Nephron (organoid): ENCODE data around the gene APBA1.

Source experiments
- H3K27ac Mint-ChIP-seq, 3 experiments: 2 replicates each; pipeline ENCODE4 v1.8.0; 2020; ENCODE audit warnings: mixed read lengths in 3 of 3, mild to moderate bottlenecking in 2 of 3, moderate library complexity in 1 of 3
- H3K27me3 Mint-ChIP-seq: 2 replicates; pipeline ENCODE4 v1.8.0; 2021; ENCODE audit warnings: low read depth, mild to moderate bottlenecking, moderate library complexity, mixed read lengths
- H3K36me3 Mint-ChIP-seq: 2 replicates; pipeline ENCODE4 v1.8.0; 2020; ENCODE audit warnings: low read depth, mixed read lengths
- H3K4me1 Mint-ChIP-seq: 2 replicates; pipeline ENCODE4 v1.8.0; 2020; ENCODE audit warnings: mixed read lengths
- H3K4me3 Mint-ChIP-seq, 3 experiments: 2 replicates each; pipeline ENCODE4 v1.8.0; 2020; ENCODE audit warnings: mild to moderate bottlenecking in 3 of 3, mixed read lengths in 3 of 3, moderate library complexity in 2 of 3
- H3K9me3 Mint-ChIP-seq: 2 replicates; pipeline ENCODE4 v1.8.0; 2020; ENCODE audit warnings: mixed read lengths
- TF ChIP-seq, protein P1 (sequence below), 3 experiments: fragments of 200-600 bp; sonication (generic); IDR thresholded peaks; one replicate each; pipeline ENCODE4 v1.5.0; 2021; ENCODE audit warnings: antibody characterized with exemption in 3 of 3; ENCODE audit not compliant: unreplicated experiment in 3 of 3

Gene APBA1

DNA sequence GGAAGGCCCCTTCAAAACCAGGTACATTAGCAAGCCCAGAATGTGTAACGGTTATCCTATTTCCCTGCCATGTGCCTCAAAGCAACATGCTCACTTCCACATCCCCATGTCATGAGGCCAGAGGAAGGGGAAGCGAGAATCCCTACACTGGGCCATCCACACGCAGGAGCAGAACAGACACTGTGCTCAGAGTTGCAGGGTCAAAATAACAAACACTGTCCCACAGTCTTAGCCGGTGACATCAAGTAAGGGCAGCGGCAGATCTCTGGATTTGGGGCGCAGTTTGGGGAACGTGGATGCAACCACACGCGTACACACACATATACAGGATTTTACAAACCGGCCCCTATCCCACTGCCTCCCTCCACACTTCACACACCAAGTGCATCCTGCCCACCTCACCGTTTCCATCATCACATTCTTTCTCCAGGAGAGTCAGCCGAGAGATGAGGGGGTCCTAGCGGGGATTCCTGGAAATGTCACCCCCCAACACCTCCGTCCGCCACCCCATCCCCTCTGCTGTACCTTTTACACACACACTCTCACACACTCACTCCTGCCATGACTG is 776 bp downstream of the APBA1 start:
- no peaks in the 10 kb centered on the region for H3K9me3 Mint-ChIP-seq
- H3K27me3 Mint-ChIP-seq: peaks cover 12% of the 10 kb centered on the region
- peak overlapping the region; percentile 80 to 89 (median 86) for H3K4me3 Mint-ChIP-seq
- TF ChIP-seq, protein P1, sequence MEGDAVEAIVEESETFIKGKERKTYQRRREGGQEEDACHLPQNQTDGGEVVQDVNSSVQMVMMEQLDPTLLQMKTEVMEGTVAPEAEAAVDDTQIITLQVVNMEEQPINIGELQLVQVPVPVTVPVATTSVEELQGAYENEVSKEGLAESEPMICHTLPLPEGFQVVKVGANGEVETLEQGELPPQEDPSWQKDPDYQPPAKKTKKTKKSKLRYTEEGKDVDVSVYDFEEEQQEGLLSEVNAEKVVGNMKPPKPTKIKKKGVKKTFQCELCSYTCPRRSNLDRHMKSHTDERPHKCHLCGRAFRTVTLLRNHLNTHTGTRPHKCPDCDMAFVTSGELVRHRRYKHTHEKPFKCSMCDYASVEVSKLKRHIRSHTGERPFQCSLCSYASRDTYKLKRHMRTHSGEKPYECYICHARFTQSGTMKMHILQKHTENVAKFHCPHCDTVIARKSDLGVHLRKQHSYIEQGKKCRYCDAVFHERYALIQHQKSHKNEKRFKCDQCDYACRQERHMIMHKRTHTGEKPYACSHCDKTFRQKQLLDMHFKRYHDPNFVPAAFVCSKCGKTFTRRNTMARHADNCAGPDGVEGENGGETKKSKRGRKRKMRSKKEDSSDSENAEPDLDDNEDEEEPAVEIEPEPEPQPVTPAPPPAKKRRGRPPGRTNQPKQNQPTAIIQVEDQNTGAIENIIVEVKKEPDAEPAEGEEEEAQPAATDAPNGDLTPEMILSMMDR (IDR thresholded peaks at IDR 0.05; ENCODE audit: unreplicated experiment in 3 of 3): no peak
- no peaks in the 10 kb centered on the region for H3K36me3 Mint-ChIP-seq
- H3K27ac Mint-ChIP-seq: peak overlapping the region; percentile 33 to 87 (median 87)
- peaks cover 33% of the 10 kb centered on the region for H3K4me1 Mint-ChIP-seq

DNA sequence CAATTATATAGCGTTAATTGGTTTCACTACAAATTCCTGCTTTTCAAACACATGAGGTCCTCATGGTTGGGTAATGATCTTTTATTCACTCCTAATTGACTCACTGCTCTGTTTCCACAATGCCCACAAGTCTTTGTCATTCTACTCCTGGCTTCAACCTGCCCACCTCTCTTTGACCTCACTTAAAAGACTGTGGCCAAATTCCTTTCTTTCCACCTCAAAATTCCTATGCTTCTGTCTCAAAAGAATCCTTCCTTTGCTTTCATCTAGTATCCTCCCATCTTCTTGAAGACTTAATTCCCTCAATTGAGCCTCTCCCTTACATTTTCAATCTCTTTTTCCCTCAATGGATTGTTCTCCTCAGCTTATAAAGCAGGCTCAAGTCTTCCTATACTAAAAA is 4.9 kb downstream of the APBA1 start:
- Mint-ChIP-seq H3K4me1 (peaks cover 18% of the 10 kb centered on the region), H3K27me3 (peaks cover 12% of the 10 kb centered on the region), H3K27ac (no peak overlapping the region), H3K4me3 (no peak overlapping the region), H3K36me3 (no peaks in the 10 kb centered on the region), H3K9me3 (no peaks in the 10 kb centered on the region)
- TF ChIP-seq, protein P1 (IDR thresholded peaks at IDR 0.05; ENCODE audit: unreplicated experiment in 3 of 3): no peak

DNA sequence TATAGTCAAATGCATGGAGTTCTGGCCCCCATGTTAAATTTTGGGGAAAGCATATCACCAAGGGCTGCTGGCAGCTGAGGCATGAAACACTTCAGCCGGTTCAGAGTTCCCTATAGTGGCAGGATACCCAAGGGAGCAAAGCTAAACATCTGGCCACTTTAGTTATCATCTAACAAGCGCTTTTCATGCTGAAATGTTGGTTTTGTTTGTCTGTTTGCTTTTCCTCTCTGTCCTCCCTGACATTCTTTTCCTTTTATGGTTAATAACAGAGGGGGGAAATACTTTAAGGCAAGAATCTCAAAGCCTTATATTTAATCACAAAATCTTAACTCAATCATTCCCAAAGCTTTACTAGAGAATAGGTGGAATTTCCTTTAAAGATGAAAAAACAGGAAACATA is 11.9 kb downstream of the APBA1 start:
- Mint-ChIP-seq H3K4me1 (peaks cover 31% of the 10 kb centered on the region), H3K36me3 (no peaks in the 10 kb centered on the region), H3K27ac (peak overlapping the region; percentile 51 to 76 (median 73)), H3K27me3 (no peaks in the 10 kb centered on the region), H3K4me3 (no peak overlapping the region), H3K9me3 (no peaks in the 10 kb centered on the region)
- TF ChIP-seq, protein P1 (IDR thresholded peaks at IDR 0.05; ENCODE audit: unreplicated experiment in 3 of 3): no peak

DNA sequence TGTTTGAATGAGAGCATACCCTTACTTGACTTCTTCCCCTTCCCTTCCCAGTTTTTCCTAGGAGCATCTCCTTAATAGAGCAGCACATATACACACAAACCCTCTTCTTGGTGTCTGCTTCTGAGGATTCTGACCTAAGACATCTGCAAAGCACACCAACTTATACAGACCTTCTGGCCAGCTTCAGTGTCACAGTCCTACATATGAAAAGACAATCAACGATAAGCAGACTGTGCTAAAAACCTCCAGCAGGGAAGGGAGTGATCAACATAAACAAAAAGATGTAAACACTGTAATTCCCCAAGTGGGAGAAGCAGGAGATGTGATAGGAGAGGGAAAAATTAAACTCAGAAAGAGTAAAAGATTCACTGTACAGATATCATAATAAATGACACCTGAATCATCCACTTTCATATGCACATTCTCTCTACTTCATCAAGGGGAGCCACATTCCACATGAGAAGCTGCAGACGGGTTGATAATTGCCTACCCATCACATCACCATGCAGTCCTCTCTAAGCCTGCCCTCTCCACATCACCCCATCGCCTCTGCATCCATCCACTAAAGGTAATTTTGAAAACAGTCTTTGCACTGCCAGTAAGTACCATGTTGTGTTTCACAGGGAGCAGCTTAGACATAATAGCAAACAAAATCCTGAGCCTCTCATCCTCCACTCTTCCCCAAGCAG is 13.0 kb downstream of the APBA1 start:
- H3K27me3 Mint-ChIP-seq: no peaks in the 10 kb centered on the region
- no peaks in the 10 kb centered on the region for H3K9me3 Mint-ChIP-seq
- H3K4me1 Mint-ChIP-seq: peaks cover 29% of the 10 kb centered on the region
- no peaks in the 10 kb centered on the region for H3K36me3 Mint-ChIP-seq
- H3K27ac Mint-ChIP-seq: peak overlapping the region in 2 of 3 experiments; percentile 39 to 76
- TF ChIP-seq, protein P1 (IDR thresholded peaks at IDR 0.05; ENCODE audit: unreplicated experiment in 3 of 3): no peak
- H3K4me3 Mint-ChIP-seq: no peak overlapping the region

DNA sequence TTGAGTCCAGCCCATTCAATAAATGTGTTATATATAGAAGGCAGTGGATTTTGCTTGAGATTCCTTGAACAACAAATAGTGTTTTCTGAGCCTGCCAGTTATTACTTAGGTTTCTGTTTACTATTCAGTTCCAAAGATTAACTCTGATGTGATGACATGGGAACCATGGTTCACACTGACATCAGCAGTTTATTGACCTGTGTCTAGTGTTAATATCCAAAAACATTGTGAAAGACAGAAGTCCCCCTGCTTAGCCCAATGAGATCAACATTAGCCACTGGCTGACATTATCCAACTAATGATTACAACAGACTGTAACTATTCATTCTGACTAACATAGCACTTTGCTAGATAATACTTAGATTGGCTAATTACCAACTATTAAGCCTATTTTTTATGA is 14.9 kb downstream of the APBA1 start:
- Mint-ChIP-seq H3K36me3 (no peaks in the 10 kb centered on the region), H3K4me1 (peaks cover 32% of the 10 kb centered on the region)

More for the DNA sequence above, 14.9 kb downstream of the APBA1 start:
- Mint-ChIP-seq H3K4me3 (no peak overlapping the region), H3K27me3 (no peaks in the 10 kb centered on the region), H3K27ac (no peak overlapping the region), H3K9me3 (no peaks in the 10 kb centered on the region)
- TF ChIP-seq, protein P1 (IDR thresholded peaks at IDR 0.05; ENCODE audit: unreplicated experiment in 3 of 3): no peak
